IMR-90 (cell line): ENCODE data around the gene AHSG. TPM values are rescaled to one million over a fixed set of nuclear protein-coding genes. Genes with fewer than 3 reads are reported as not detected.

Experiments used
- ATAC-seq: fragments of 200-7000 bp; cut with Tn5 transposase; 2 replicates; pipeline ENCODE4 v1.9.1; 2020; ENCODE audit warnings: low read depth, mild to moderate bottlenecking, moderate library complexity
- BruUV-seq: library from RNA; stranded (reverse); fragments of 400-500 nt; replicated peaks from 2 replicates; lab custom pipeline; 2021; lab: Mats Ljungman, UMichigan
- CTCF ChIA-PET: fragments of 300-600 bp; formaldehyde crosslinking; extraction: SDS; loops from one replicate; lab custom pipeline; 2021; ENCODE audit warnings: antibody characterized with exemption; lab: Yijun Ruan, JAX
- POLR2A ChIA-PET: fragments of 300-600 bp; sonication (Branson Sonifier 250); formaldehyde crosslinking; loops from one replicate; lab custom pipeline; 2022; ENCODE audit warnings: antibody characterized with exemption; ENCODE audit not compliant: unreplicated experiment; lab: Charles Lee
- DNase-seq: peaks from one replicate; pipeline ENCODE4 v3.0.0; 2013
- H2AFZ ChIP-seq: replicated peaks from 2 replicates; pipeline ENCODE3; 2013; ENCODE audit warnings: low read length, mild to moderate bottlenecking; ENCODE audit not compliant: poor library complexity
- H2AK5ac ChIP-seq: 2 replicates; pipeline ENCODE4 v1.6.1; 2013; ENCODE audit warnings: low read depth, low read length, inconsistent platforms
- H2AK9ac ChIP-seq: replicated peaks from 2 replicates; pipeline ENCODE3; 2013; ENCODE audit warnings: mild to moderate bottlenecking, low read depth, low read length, moderate library complexity; ENCODE audit not compliant: poor library complexity
- H2BK120ac ChIP-seq: 2 replicates; pipeline ENCODE4 v1.6.1; 2013; ENCODE audit warnings: low read depth, low read length, inconsistent platforms
- H2BK15ac ChIP-seq: 3 replicates; pipeline ENCODE4 v1.6.1; 2013; ENCODE audit warnings: low read depth, low read length, inconsistent platforms
- H2BK20ac ChIP-seq: 2 replicates; pipeline ENCODE4 v1.6.1; 2013; ENCODE audit warnings: low read depth, mild to moderate bottlenecking, inconsistent platforms, low read length, moderate library complexity
- H2BK5ac ChIP-seq: 2 replicates; pipeline ENCODE4 v1.6.1; 2013; ENCODE audit warnings: mild to moderate bottlenecking, low read depth, low read length, inconsistent platforms; ENCODE audit not compliant: poor library complexity, severe bottlenecking
- H3K14ac ChIP-seq: replicated peaks from 2 replicates; pipeline ENCODE4 v1.6.1; 2013; ENCODE audit warnings: low read depth, low read length, inconsistent platforms
- H3K18ac ChIP-seq: 2 replicates; pipeline ENCODE4 v1.6.1; 2013; ENCODE audit warnings: low read depth, low read length, control low read depth
- H3K23ac ChIP-seq: 2 replicates; pipeline ENCODE4 v1.6.1; 2013; ENCODE audit warnings: low read depth, low read length, inconsistent platforms
- H3K27ac ChIP-seq: 2 replicates; pipeline ENCODE4 v1.5.1; 2013; ENCODE audit warnings: mild to moderate bottlenecking, control low read depth, low read length; ENCODE audit not compliant: insufficient read depth
- H3K27me3 ChIP-seq: 2 replicates; pipeline ENCODE4 v1.6.1; 2013; ENCODE audit warnings: low read length; ENCODE audit not compliant: control insufficient read depth, insufficient read depth
- H3K36me3 ChIP-seq: 2 replicates; pipeline ENCODE4 v1.6.1; 2013; ENCODE audit warnings: low read length, mixed read lengths; ENCODE audit not compliant: control insufficient read depth, insufficient read depth
- H3K4ac ChIP-seq: 2 replicates; pipeline ENCODE4 v1.6.1; 2013; ENCODE audit warnings: low read depth, low read length, inconsistent platforms
- H3K4me1 ChIP-seq: 2 replicates; pipeline ENCODE4 v1.6.1; 2013; ENCODE audit warnings: low read length, mixed read lengths; ENCODE audit not compliant: control insufficient read depth, insufficient read depth
- H3K4me2 ChIP-seq: 2 replicates; pipeline ENCODE4 v1.6.1; 2013; ENCODE audit warnings: low read depth, mild to moderate bottlenecking, control low read depth, low read length, moderate library complexity
- H3K4me3 ChIP-seq: 2 replicates; pipeline ENCODE4 v1.5.1; 2013; ENCODE audit warnings: low read depth, mild to moderate bottlenecking, control low read depth, low read length, moderate library complexity; ENCODE audit not compliant: insufficient read depth
- H3K56ac ChIP-seq: 2 replicates; pipeline ENCODE4 v1.6.1; 2013; ENCODE audit warnings: low read length, inconsistent platforms; ENCODE audit not compliant: insufficient read depth; ENCODE audit errors: extremely low read depth
- H3K79me1 ChIP-seq, 2 experiments: 2 replicates each; pipeline ENCODE4 v1.6.1; 2013; ENCODE audit warnings: low read length in 2 of 2, inconsistent platforms in 1 of 2, low read depth in 1 of 2
- H3K9ac ChIP-seq: 2 replicates; pipeline ENCODE4 v1.6.1; 2013; ENCODE audit warnings: low read depth, low read length, control low read depth
- H3K9me1 ChIP-seq: 2 replicates; pipeline ENCODE4 v1.6.1; 2013; ENCODE audit warnings: low read length, inconsistent platforms; ENCODE audit not compliant: insufficient read depth
- H3K9me3 ChIP-seq: 2 replicates; pipeline ENCODE4 v1.6.1; 2013; ENCODE audit warnings: low read length; ENCODE audit not compliant: control insufficient read depth, insufficient read depth
- H4K20me1 ChIP-seq: 2 replicates; pipeline ENCODE4 v1.6.1; 2013; ENCODE audit warnings: low read length, inconsistent platforms; ENCODE audit not compliant: insufficient read depth
- H4K5ac ChIP-seq: 2 replicates; pipeline ENCODE4 v1.6.1; 2013; ENCODE audit warnings: mild to moderate bottlenecking, low read depth, low read length, control low read depth
- H4K8ac ChIP-seq, 2 experiments: 2 replicates each; pipeline ENCODE4 v1.6.1; 2013; ENCODE audit warnings: low read depth in 2 of 2, low read length in 2 of 2, control low read depth in 1 of 2, inconsistent platforms in 1 of 2
- H4K91ac ChIP-seq: 2 replicates; pipeline ENCODE4 v1.6.1; 2013; ENCODE audit warnings: low read depth, low read length, inconsistent platforms; ENCODE audit not compliant: insufficient read depth
- BHLHE40 ChIP-seq: fragments of 150-350 bp; IDR thresholded peaks from 2 replicates; pipeline ENCODE4 v1.6.1; 2016; ENCODE audit warnings: mild to moderate bottlenecking, low read depth, low read length
- CEBPB ChIP-seq: IDR thresholded peaks from 2 replicates; pipeline ENCODE4 v1.6.1; 2012; ENCODE audit warnings: low read depth, low read length, improper control_type of control experiment
- CHD1 ChIP-seq: IDR thresholded peaks from 2 replicates; pipeline ENCODE4 v1.6.1; 2012; ENCODE audit warnings: low read depth, low read length, improper control_type of control experiment
- CTCF ChIP-seq: conservative IDR thresholded peaks from 2 replicates; pipeline ENCODE4 v1.5.1; 2012; ENCODE audit warnings: mild to moderate bottlenecking, low read depth, low read length, improper control_type of control experiment
- ELK1 ChIP-seq: fragments of 150-350 bp; IDR thresholded peaks from 2 replicates; pipeline ENCODE4 v1.6.1; 2016; ENCODE audit warnings: low read depth, mild to moderate bottlenecking, low read length, moderate library complexity, borderline replicate concordance
- FOS ChIP-seq: fragments of 150-350 bp; IDR thresholded peaks from 2 replicates; pipeline ENCODE4 v1.6.1; 2016; ENCODE audit warnings: low read depth, low read length
- MAFK ChIP-seq: IDR thresholded peaks from 2 replicates; pipeline ENCODE4 v1.6.1; 2012; ENCODE audit warnings: low read depth, low read length, improper control_type of control experiment
- MAZ ChIP-seq: IDR thresholded peaks from 2 replicates; pipeline ENCODE4 v1.6.1; 2012; ENCODE audit warnings: low read depth, mild to moderate bottlenecking, low read length, improper control_type of control experiment, moderate library complexity, borderline replicate concordance
- MXI1 ChIP-seq: IDR thresholded peaks from 2 replicates; pipeline ENCODE4 v1.6.1; 2012; ENCODE audit warnings: low read depth, mild to moderate bottlenecking, low read length, moderate library complexity, borderline replicate concordance
- NFE2L2 ChIP-seq: fragments of 150-350 bp; IDR thresholded peaks from 2 replicates; pipeline ENCODE4 v1.6.1; 2016; ENCODE audit warnings: low read depth, mild to moderate bottlenecking, low read length
- POLR2A ChIP-seq: IDR thresholded peaks from 2 replicates; pipeline ENCODE4 v1.6.1; 2012; ENCODE audit warnings: mild to moderate bottlenecking, low read depth, low read length
- RAD21 ChIP-seq: IDR thresholded peaks from 2 replicates; pipeline ENCODE4 v1.6.1; 2012; ENCODE audit warnings: low read length, improper control_type of control experiment
- RCOR1 ChIP-seq: IDR thresholded peaks from 2 replicates; pipeline ENCODE4 v1.6.1; 2012; ENCODE audit warnings: mild to moderate bottlenecking, low read length, improper control_type of control experiment; ENCODE audit not compliant: insufficient replicate concordance
- RFX5 ChIP-seq: IDR thresholded peaks from 2 replicates; pipeline ENCODE4 v1.8.0; 2012; ENCODE audit warnings: low read depth, mild to moderate bottlenecking, low read length, moderate library complexity
- SMC3 ChIP-seq: fragments of 150-350 bp; IDR thresholded peaks from 2 replicates; pipeline ENCODE4 v1.6.1; 2016; ENCODE audit warnings: low read depth, mild to moderate bottlenecking, antibody characterized with exemption, low read length, moderate library complexity
- USF2 ChIP-seq: fragments of 150-350 bp; IDR thresholded peaks from 2 replicates; pipeline ENCODE4 v1.6.1; 2017; ENCODE audit warnings: mild to moderate bottlenecking, antibody characterized with exemption, low read length, low read depth
- WGBS, 2 experiments: methylation state at CpG; one replicate each; pipeline versions ENCODE4 v1.1.5 to v1.1.7; 2013; ENCODE audit warnings: missing lambda C conversion rate in 2 of 2; ENCODE audit not compliant: insufficient read length in 1 of 2; ENCODE audit errors: extremely low coverage in 2 of 2; 5-methylcytosine and 5-hydroxymethylcytosine counted together
- dilution Hi-C: fragments of 300-500 bp; cut with HindIII; formaldehyde crosslinking; loops from one replicate; pipeline ENCODE4 v1.14.3; 2018; ENCODE audit warnings: low sequenced_read_pairs; ENCODE audit not compliant: unreplicated experiment
- in situ Hi-C: fragments of 300-500 bp; cut with MboI; formaldehyde crosslinking; loops from 3 replicates; pipeline ENCODE4 v1.14.3; 2019; ENCODE audit warnings: low sequenced_read_pairs, inconsistent platforms, mixed read lengths
- intact Hi-C: fragments of 100-400 bp; cut with micrococcal nuclease; formaldehyde crosslinking; loops from 2 replicates; pipeline ENCODE4 v1.10.0; 2022
- polyA plus RNA-seq, 3 experiments: library from polyadenylated mRNA; depleted of rRNA; stranded (reverse); fragments of >200 nt; gene quantifications; 2 replicates each; pipeline ENCODE4 v1.2.3, GENCODE V29; 2012; ENCODE audit warnings: low replicate concordance in 1 of 3
- total RNA-seq: library from RNA; depleted of rRNA; stranded (reverse); fragments of >200 nt; gene quantifications from 2 replicates; pipeline ENCODE4 v1.2.3, GENCODE V29; 2012

The AHSG gene
- total and polyA plus RNA-seq, 2 of the 4 experiments (the other 2 are of a cell fraction) = not detected

- dilution Hi-C loops = no loop called here
- Histone ChIP-seq H3K14ac (no peak overlapping the region), H4K8ac (no peak overlapping the region), H3K36me3 (no peaks in the 10 kb centered on the region), H3K9me1 (no peaks in the 10 kb centered on the region), H3K79me1 (no peaks in the 10 kb centered on the region), H2AK5ac (no peak overlapping the region), H3K23ac (no peak overlapping the region), H2BK20ac (no peak overlapping the region), H3K4me3 (no peak overlapping the region), H3K9ac (no peak overlapping the region), H2BK5ac (no peak overlapping the region), H3K9me3 (no peaks in the 10 kb centered on the region), H3K4me2 (no peak overlapping the region), H2AK9ac (no peak overlapping the region), H3K27ac (no peak overlapping the region), H4K91ac (no peak overlapping the region), H3K18ac (no peak overlapping the region), H4K20me1 (no peaks in the 10 kb centered on the region), H2AFZ (no peak overlapping the region), H3K4me1 (no peaks in the 10 kb centered on the region), H3K4ac (no peak overlapping the region), H4K5ac (no peak overlapping the region), H3K56ac (no peak overlapping the region), H3K27me3 (peaks cover 16% of the 10 kb centered on the region), H2BK15ac (no peak overlapping the region), H2BK120ac (no peak overlapping the region)
- no peak for TF ChIP-seq FOS
- TF ChIP-seq SMC3 = no peak
- no peak for TF ChIP-seq NFE2L2
- no peak for TF ChIP-seq RFX5
- no peak for TF ChIP-seq MXI1
- no peak for TF ChIP-seq CHD1
- no peak for TF ChIP-seq RAD21
- no peak for TF ChIP-seq CEBPB
- no peak for TF ChIP-seq USF2
- no peak for TF ChIP-seq ELK1
- no peak for TF ChIP-seq BHLHE40
- TF ChIP-seq CTCF = no peak
- no peak for TF ChIP-seq POLR2A
- TF ChIP-seq MAFK = no peak
- TF ChIP-seq RCOR1 = no peak
- TF ChIP-seq MAZ = no peak
- no TSS peak for BruUV-seq
- no peak for DNase-seq
- ChIA-PET CTCF (no interaction called here), POLR2A (no interaction called here)
- intact Hi-C loops = no loop called here
- ATAC-seq = no peak
- whole genome bisulfite sequencing, 2 experiments = 24% methylated on average over 5 of the region's 7 CpGs; no CpG with 5 or more reads in 1 of the 2 experiments
- in situ Hi-C loops = no loop called here
Measured at GRCh38 chr3:186663361-186664118, 50.7 kb downstream of the AHSG start.
